GM12872 (cell line): ENCODE measurements around the gene ADAMTSL2.
A peak's percentile ranks its signal among the peaks of the same experiment; 100 is the strongest.

Experiments
- TF ChIP-seq, protein P1 (sequence below): IDR thresholded peaks from 3 replicates; pipeline ENCODE4 v1.5.1; 2011; ENCODE audit warnings: low read depth, mild to moderate bottlenecking, low read length, moderate library complexity; ENCODE audit not compliant: insufficient read depth

Gene ADAMTSL2

DNA sequence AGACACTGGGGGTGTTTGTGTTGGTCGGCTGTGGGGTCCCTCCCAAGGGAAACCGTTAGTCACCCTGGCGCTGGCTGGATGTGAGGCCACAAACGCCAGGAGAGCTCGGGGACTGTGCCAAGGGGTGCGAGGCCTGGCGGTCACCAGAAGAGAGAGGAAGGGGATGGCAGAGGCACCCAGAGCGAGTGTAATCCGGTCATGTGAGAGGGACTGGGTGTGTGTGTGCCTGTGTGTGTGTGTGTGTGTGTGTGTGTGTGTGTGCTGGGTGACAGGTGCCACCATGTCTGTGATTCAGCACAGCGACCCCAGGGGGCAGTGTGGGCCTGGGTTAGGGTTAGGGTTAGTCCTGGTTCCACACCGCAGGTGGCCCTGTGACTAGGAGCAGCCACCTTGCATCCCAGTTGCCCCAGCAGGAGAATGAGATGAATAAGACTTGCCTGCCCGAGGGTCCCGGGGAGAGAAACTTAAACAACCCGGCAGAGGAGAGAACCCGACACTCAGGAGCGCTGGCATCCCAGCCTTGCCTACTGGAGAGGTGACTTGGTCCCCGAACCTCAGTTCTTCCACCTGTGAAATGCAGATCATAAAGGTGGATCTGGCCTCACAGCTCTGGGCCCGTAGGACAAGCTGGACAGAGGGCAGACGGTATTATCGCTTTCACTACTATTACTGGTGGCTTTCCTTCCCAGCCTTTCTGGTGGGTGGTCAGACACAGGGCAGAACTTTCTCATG is 1.4 kb upstream of the ADAMTSL2 start:
- TF ChIP-seq, protein P1, sequence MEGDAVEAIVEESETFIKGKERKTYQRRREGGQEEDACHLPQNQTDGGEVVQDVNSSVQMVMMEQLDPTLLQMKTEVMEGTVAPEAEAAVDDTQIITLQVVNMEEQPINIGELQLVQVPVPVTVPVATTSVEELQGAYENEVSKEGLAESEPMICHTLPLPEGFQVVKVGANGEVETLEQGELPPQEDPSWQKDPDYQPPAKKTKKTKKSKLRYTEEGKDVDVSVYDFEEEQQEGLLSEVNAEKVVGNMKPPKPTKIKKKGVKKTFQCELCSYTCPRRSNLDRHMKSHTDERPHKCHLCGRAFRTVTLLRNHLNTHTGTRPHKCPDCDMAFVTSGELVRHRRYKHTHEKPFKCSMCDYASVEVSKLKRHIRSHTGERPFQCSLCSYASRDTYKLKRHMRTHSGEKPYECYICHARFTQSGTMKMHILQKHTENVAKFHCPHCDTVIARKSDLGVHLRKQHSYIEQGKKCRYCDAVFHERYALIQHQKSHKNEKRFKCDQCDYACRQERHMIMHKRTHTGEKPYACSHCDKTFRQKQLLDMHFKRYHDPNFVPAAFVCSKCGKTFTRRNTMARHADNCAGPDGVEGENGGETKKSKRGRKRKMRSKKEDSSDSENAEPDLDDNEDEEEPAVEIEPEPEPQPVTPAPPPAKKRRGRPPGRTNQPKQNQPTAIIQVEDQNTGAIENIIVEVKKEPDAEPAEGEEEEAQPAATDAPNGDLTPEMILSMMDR = peak; percentile 77

- TF ChIP-seq, protein P1 = no peak
Measured at GRCh38 chr9:133533857-133534256, 647 bp upstream of the ADAMTSL2 start.

DNA sequence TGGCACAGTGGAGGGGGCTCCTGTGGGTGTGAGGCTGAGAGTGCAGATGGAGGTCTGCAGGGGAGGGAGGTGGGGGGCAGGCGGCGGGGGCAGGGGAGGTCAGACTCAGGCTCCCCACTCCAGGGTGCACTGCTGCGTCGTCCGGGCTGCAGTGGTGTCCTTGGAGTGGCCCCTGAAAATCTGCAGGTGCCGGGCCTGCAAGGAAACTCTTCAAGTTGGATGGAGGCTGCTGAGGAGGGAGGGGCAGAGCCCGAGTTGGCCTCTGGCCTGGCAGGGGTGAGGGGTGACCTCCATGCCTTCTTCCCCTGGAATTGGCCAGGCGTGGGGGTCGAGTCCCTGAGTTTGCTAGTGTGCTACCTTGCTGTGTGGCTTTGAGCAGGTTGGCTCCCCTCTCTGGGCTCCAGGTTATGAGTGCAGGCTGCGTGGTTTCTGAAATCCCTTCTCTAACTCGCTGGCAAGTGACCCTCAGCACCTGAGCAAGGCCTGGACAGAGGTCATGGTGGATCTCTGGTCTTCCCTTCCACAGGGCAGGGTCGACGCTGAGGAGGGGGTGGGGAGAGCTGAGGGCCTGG is 888 bp downstream of the ADAMTSL2 start:
- TF ChIP-seq, protein P1 = no peak

- TF ChIP-seq, protein P1 = no peak
Measured at GRCh38 chr9:133536080-133536479, 1.6 kb downstream of the ADAMTSL2 start.

DNA sequence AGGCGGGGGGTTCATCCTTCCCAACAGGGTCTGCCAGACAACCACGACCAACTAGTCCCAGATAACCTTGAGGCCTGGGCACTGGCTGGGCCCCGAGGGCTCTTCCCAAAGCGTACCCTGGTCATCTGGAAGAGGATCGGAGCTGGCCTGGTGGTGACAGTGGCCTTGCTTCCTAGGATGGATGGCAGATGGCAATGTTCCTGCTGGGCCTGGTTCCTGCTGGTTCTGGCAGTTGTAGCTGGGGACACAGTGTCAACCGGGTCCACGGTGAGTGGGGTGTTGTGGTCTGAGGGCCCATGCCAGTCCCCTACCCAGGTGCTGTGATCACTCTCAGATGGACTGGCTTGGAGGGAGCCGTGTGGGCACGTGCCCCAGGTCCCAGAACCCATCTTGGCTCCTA is 2.0 kb downstream of the ADAMTSL2 start:
- TF ChIP-seq, protein P1 = no peak

DNA sequence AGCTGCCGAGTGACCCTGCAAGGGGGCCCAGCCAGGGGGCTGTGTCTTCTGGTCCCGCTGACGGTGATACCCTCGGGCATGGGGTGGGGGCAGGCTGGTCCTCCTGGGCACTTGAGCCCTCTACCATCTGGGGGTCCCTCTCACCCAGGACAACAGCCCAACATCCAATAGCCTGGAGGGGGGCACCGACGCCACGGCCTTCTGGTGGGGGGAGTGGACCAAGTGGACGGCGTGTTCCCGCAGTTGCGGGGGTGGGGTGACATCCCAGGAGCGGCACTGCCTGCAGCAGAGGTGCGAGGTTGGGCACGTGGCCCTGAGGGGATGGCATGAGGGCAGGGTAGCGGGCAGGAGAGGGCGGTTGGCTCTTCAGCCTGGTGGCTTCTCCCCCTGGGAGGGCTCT is 2.8 kb downstream of the ADAMTSL2 start:
- TF ChIP-seq, protein P1 = no peak

DNA sequence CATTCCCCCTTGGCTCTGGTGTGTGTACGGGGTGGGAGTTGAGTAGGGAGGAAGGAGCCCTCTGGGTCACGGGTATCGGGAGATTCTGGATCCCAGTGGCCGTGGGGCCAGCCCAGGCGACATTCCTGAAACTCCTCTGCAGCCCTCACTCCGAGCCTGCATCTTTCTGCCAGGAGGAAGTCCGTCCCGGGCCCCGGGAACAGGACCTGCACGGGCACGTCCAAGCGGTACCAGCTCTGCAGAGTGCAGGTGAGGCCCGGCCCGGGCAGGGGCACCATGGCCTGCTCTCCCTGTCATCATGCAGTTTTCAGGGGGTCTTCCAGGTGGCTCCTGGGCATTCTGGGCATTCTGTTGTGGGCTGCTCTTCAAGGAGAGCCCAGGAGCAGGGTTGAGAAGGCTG is 3.7 kb downstream of the ADAMTSL2 start:
- TF ChIP-seq, protein P1 = no peak
